ENCODE measurements around the gene PHLDA1.

GRCh38 chr12:76033081-76034011 is 1.8 kb upstream of the PHLDA1 start:
- no peak for TF ChIP-seq CTCF (IDR thresholded peaks at IDR 0.05; ENCODE audit: extremely low read depth in 1 of 2, insufficient read depth in 1 of 2, low read depth in 1 of 2, low read length in 2 of 2)
- TF ChIP-seq MAX (IDR thresholded peaks at IDR 0.05; ENCODE audit: insufficient read depth, insufficient read length) = no peak
- TF ChIP-seq POLR2AphosphoS5 (IDR thresholded peaks at IDR 0.05; ENCODE audit: insufficient read depth, low read depth, low read length) = no peak
- TF ChIP-seq GATA2 (IDR thresholded peaks at IDR 0.05; ENCODE audit: insufficient read depth, insufficient read length, low read depth, low read length) = no peak
- TF ChIP-seq JUN (IDR thresholded peaks at IDR 0.05; ENCODE audit: borderline replicate concordance, insufficient read depth, insufficient read length, low read depth) = no peak
- no peak for TF ChIP-seq POLR2A (IDR thresholded peaks at IDR 0.05; ENCODE audit: low read depth, low read length)
- no peak for TF ChIP-seq EZH2 (IDR thresholded peaks at IDR 0.05; ENCODE audit: borderline replicate concordance, low read depth, low read length, severe bottlenecking)
- no peak for TF ChIP-seq MYC (IDR thresholded peaks at IDR 0.05; ENCODE audit: low read depth, low read length)
